ENCODE data around the gene MAG.

The MAG gene

DNA sequence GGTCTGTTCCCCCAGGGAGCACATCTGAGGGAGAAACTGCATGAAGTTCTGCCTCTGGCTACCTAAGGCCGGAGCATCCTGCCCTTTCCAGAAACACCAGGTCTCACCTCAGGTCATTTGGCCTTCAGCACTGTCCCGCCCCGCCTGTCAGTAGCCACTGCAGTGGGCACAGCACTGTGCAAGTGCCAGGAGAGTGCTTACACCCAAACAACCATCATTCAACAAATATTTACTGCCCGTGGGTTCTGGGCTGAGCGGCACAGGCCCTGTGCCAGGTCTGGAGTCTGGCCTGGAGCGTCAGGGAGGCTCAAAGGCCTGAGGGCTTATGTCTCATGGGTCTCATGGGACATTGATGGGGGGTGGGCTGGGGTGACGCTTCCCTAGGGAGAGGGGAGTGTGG is 20.4 kb upstream of the MAG start:
- no peak for ATAC-seq
- TF ChIP-seq CSDC2 (CRISPR knock-in tag; IDR thresholded peaks at IDR 0.05) = no peak
- no peak for TF ChIP-seq ESRRG (CRISPR knock-in tag; IDR thresholded peaks at IDR 0.05)
- TF ChIP-seq ISL1 (CRISPR knock-in tag; IDR thresholded peaks at IDR 0.05) = no peak
- no peak for TF ChIP-seq TOX (CRISPR knock-in tag; IDR thresholded peaks at IDR 0.05; ENCODE audit: borderline replicate concordance)
- TF ChIP-seq CREB5 (CRISPR knock-in tag; IDR thresholded peaks at IDR 0.05; ENCODE audit: low read depth) = no peak
- no peak for TF ChIP-seq BACH2 (CRISPR knock-in tag; IDR thresholded peaks at IDR 0.05; ENCODE audit: borderline replicate concordance)
- no peak for TF ChIP-seq ZC3H10 (CRISPR knock-in tag; IDR thresholded peaks at IDR 0.05)
- TF ChIP-seq RARB (CRISPR knock-in tag; IDR thresholded peaks at IDR 0.05) = no peak
- TF ChIP-seq ZNF8 (CRISPR knock-in tag; IDR thresholded peaks at IDR 0.05) = no peak
- no peak for TF ChIP-seq PPARA (CRISPR knock-in tag; IDR thresholded peaks at IDR 0.05; ENCODE audit: borderline replicate concordance)
- TF ChIP-seq ZNF70 (CRISPR knock-in tag; IDR thresholded peaks at IDR 0.05) = no peak
- no peak for TF ChIP-seq TCF4 (CRISPR knock-in tag; IDR thresholded peaks at IDR 0.05; ENCODE audit: borderline replicate concordance)

GRCh38 chr19:35272122-35272719 is 19.7 kb upstream of the MAG start:
- no peak for ATAC-seq
- no peak for TF ChIP-seq ZFP30 (CRISPR knock-in tag; IDR thresholded peaks at IDR 0.05)

DNA sequence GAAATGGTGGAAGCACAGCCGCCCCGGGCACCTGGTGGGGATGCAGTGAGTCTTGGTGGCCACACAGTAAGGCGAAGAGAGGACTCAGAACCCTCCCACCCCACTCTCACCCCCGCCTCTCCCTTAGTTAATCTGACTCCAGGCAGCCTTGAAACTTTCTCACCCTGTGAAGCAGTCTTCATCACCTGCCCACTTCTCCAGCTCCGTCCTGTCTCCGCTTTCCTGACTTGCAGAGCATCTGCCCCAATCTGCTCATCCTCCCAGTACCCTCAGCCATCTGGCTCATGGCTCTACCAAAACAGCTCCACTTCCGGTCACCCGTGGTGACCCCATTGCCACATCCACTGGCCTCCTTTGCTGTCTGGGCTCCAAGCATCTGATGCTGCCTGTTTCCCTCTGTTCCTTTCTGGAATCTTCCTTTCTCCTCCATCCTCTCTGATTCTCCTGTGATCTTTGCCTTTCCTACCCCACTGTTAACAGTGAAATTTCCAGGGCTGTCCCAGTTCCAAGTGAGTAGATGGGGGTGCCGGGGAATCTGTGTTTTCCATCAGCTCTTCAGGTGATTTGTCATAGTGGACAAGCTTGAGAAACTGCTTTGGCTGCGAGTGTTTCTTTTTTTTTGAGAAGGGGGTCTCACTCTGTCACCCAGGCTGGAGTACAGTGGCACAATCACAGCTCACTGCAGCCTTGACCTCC is 18.9 kb upstream of the MAG start:
- no peak for ATAC-seq
- TF ChIP-seq, protein P1, sequence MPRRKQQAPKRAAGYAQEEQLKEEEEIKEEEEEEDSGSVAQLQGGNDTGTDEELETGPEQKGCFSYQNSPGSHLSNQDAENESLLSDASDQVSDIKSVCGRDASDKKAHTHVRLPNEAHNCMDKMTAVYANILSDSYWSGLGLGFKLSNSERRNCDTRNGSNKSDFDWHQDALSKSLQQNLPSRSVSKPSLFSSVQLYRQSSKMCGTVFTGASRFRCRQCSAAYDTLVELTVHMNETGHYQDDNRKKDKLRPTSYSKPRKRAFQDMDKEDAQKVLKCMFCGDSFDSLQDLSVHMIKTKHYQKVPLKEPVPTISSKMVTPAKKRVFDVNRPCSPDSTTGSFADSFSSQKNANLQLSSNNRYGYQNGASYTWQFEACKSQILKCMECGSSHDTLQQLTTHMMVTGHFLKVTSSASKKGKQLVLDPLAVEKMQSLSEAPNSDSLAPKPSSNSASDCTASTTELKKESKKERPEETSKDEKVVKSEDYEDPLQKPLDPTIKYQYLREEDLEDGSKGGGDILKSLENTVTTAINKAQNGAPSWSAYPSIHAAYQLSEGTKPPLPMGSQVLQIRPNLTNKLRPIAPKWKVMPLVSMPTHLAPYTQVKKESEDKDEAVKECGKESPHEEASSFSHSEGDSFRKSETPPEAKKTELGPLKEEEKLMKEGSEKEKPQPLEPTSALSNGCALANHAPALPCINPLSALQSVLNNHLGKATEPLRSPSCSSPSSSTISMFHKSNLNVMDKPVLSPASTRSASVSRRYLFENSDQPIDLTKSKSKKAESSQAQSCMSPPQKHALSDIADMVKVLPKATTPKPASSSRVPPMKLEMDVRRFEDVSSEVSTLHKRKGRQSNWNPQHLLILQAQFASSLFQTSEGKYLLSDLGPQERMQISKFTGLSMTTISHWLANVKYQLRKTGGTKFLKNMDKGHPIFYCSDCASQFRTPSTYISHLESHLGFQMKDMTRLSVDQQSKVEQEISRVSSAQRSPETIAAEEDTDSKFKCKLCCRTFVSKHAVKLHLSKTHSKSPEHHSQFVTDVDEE (CRISPR knock-in tag; IDR thresholded peaks at IDR 0.05) = no peak
- no peak for TF ChIP-seq CSRNP3 (CRISPR knock-in tag; IDR thresholded peaks at IDR 0.05)
- TF ChIP-seq ISL1 (CRISPR knock-in tag; IDR thresholded peaks at IDR 0.05) = no peak
- no peak for TF ChIP-seq ZFP30 (CRISPR knock-in tag; IDR thresholded peaks at IDR 0.05)
- no peak for TF ChIP-seq TCF4 (CRISPR knock-in tag; IDR thresholded peaks at IDR 0.05; ENCODE audit: borderline replicate concordance)
- TF ChIP-seq ARNTL (CRISPR knock-in tag; IDR thresholded peaks at IDR 0.05; ENCODE audit: borderline replicate concordance, low read depth) = no peak
- no peak for TF ChIP-seq ESRRG (CRISPR knock-in tag; IDR thresholded peaks at IDR 0.05)

- TF ChIP-seq, protein P1 (CRISPR knock-in tag; IDR thresholded peaks at IDR 0.05) = no peak
- TF ChIP-seq ARNTL (CRISPR knock-in tag; IDR thresholded peaks at IDR 0.05; ENCODE audit: borderline replicate concordance, low read depth) = no peak
- TF ChIP-seq ZNF565 (CRISPR knock-in tag; conservative IDR thresholded peaks at IDR 0.05; ENCODE audit: low read depth) = no peak
- TF ChIP-seq POU6F1 (CRISPR knock-in tag; IDR thresholded peaks at IDR 0.05; ENCODE audit: borderline replicate concordance, low read depth) = no peak
- TF ChIP-seq RARB (CRISPR knock-in tag; IDR thresholded peaks at IDR 0.05) = no peak
- ATAC-seq = no peak
Observed at GRCh38 chr19:35273686-35274259, 18.2 kb upstream of the MAG start.

Data from SK-N-SH treated with all-trans-retinoic acid at 6 μM for 48 hours (cell line).